ENCODE measurements around the gene BIN2.

GRCh38 chr12:51253276-51253675, 70.7 kb downstream of the BIN2 start:
- TF ChIP-seq RORA (CRISPR knock-in tag; IDR thresholded peaks at IDR 0.05) (no peak), EZH2 (conservative IDR thresholded peaks at IDR 0.05; ENCODE audit: low read depth, low read length) (no peak), NFRKB (IDR thresholded peaks at IDR 0.05) (no peak), SP2 (CRISPR knock-in tag; IDR thresholded peaks at IDR 0.05) (no peak), POLR2A (IDR thresholded peaks at IDR 0.05; ENCODE audit: insufficient read depth in 1 of 2, low read depth in 2 of 2, low read length in 2 of 2) (no peak), ZNF274 (CRISPR knock-in tag; IDR thresholded peaks at IDR 0.05) (no peak), HNRNPH1 (optimal IDR thresholded peaks at IDR 0.05; ENCODE audit: low read depth, low read length) (no peak), ZNF672 (CRISPR knock-in tag; IDR thresholded peaks at IDR 0.05) (no peak), PREB (CRISPR knock-in tag; IDR thresholded peaks at IDR 0.05) (no peak), HDAC6 (IDR thresholded peaks at IDR 0.05; ENCODE audit: low read depth, low read length) (no peak), ZNF558 (CRISPR knock-in tag; IDR thresholded peaks at IDR 0.05; ENCODE audit: borderline replicate concordance) (no peak)
- TF ChIP-seq, protein P1, sequence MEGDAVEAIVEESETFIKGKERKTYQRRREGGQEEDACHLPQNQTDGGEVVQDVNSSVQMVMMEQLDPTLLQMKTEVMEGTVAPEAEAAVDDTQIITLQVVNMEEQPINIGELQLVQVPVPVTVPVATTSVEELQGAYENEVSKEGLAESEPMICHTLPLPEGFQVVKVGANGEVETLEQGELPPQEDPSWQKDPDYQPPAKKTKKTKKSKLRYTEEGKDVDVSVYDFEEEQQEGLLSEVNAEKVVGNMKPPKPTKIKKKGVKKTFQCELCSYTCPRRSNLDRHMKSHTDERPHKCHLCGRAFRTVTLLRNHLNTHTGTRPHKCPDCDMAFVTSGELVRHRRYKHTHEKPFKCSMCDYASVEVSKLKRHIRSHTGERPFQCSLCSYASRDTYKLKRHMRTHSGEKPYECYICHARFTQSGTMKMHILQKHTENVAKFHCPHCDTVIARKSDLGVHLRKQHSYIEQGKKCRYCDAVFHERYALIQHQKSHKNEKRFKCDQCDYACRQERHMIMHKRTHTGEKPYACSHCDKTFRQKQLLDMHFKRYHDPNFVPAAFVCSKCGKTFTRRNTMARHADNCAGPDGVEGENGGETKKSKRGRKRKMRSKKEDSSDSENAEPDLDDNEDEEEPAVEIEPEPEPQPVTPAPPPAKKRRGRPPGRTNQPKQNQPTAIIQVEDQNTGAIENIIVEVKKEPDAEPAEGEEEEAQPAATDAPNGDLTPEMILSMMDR (CRISPR knock-in tag; IDR thresholded peaks at IDR 0.05), result no peak
- TF ChIP-seq, protein P2, sequence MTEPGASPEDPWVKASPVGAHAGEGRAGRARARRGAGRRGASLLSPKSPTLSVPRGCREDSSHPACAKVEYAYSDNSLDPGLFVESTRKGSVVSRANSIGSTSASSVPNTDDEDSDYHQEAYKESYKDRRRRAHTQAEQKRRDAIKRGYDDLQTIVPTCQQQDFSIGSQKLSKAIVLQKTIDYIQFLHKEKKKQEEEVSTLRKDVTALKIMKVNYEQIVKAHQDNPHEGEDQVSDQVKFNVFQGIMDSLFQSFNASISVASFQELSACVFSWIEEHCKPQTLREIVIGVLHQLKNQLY (CRISPR knock-in tag; IDR thresholded peaks at IDR 0.05), result no peak

All from HepG2 (cell line).